GM21576 (cell line): ENCODE results near the gene S100P.

Experiments
- ATAC-seq: cut with Tn5 transposase; IDR thresholded peaks from one replicate; pipeline ENCODE4 v1.9.1; 2021; ENCODE audit warnings: mild to moderate bottlenecking, moderate library complexity; ENCODE audit not compliant: unreplicated experiment

Gene S100P

DNA sequence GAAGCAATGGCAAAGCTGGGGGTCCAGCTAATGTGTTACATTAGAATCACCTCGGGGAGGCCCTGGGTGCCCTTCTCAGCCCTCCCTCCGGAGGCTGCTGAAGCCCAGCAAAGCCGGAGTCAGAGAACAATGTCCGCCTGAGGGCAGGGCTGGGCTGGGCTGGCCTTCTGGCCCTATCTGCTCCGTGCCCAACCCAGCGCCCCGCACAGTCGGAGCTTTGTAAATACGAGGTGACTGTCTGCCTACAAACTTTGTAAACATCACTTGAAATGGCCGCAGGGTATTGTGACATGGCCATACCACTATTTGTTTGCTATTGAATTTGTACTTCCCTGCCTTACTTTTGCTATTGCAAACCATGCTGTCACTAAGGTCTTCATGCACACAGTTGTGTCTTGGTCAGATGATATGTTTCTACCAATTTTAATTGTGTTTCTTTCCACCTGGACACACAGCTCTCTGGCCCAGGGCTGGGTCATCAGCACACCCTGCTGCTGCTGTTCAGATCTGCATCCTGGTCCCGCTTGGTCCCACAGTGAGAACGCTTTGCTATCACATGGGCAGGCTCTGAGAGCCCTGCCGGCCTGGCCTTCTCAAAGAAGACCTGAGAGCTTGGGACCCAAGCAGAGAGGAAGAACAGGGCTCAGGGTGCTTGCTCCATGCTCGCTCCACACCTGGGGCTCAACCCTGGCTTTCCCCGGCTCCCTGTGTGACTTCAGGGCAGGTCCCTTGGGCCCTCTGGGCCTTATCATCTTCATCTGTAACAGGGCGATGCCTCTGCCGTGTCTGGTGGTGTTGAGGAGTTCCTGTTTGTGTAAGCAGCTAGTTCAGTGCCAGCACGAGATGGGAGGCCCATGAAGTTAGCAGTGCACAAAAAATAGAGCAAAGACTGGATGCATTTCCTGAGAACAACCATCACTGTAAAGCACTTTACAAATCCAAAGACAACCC, 2.3 kb downstream of the S100P start:
- ATAC-seq = no peak

DNA sequence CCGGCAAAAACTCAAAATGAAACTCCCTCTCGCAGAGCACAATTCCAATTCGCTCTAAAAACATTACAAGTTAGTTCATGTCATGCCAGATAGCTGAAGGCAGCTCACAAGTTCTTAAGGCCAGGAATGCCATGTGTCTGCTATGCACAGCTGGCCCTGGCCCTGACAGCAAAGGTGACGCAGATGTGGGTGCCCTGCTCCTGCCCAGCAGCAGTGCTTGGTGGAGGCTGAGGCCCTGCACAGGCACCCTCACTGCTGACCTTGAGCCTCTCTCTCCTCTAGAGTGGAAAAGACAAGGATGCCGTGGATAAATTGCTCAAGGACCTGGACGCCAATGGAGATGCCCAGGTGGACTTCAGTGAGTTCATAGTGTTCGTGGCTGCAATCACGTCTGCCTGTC, 2.9 kb downstream of the S100P start:
- ATAC-seq = no peak

DNA sequence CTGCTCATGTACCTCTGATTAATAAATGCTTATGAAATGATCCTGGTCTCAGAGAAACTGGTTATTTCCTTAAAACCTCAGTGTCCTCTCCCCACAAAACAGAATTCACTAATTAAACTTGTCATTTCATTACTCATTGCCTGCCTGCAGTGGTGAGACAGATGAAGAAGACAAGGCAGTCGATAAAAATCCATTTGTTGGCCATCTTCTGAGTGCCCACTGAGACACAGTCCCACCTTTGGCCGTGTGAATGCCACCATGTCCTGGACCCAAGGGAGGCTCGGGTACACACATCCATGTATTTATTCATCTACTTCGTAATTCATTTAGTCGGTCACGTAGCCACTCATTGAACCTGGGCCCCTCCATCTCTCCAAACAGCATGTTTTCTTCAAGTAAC, 3.5 kb downstream of the S100P start:
- no peak for ATAC-seq

DNA sequence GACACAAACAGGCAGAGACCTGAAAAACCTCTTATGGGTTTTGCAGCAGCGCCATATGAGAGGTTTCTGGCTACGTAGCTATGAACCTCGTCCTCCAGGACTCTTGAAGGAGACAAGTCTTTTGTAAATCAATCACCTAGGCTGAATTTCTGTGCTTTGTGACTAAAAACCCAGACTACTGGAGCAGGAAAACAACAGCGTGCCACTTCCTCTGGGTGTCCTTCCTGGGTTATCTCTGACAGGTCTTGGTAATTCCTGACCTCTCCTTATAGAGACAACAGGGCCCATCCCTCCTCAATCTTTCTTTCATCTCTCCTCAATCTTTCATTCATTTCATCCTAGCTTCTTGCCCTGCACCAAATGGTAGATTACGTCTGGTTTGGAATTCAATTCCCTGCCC, 5.7 kb downstream of the S100P start:
- ATAC-seq = no peak

DNA sequence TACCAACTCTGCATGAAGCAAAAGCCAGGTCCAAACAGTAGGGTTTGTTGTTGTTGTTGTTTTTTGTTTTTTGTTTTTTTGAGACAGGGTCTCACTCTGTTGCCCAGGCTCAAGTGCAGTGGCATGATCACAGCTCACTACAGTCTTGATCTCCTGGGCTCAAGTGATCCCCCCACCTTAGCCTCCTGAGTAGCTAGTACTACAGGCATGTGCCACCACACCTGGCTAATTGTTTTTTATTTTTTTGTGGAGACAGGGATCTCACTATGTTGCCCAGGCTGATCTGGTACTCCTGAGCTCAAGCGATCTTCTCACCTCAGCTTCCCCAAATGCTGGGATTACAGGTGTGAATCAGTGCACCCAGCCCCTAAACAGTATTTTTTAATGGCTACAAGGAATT, 6.2 kb downstream of the S100P start:
- no peak for ATAC-seq

DNA sequence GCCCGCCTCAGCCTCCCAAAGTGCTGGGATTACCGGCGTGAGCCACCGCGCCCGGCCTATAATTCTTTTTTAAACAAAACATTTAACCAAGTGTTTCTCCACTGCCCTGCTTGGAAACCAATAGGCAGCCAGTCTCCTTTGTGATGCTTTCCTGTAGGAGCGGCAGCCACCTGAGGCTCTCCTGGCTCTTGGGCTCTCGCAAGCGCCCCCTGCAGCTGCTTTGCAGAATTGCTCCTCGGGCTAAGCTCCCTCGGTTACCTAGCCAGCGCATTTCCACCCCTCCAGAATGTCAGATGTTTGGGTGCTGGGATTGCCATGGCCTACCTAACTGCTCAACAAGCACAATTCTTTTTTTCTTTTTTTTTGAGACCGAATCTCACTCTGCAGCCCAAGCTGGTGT, 7.7 kb downstream of the S100P start:
- ATAC-seq = no peak

DNA sequence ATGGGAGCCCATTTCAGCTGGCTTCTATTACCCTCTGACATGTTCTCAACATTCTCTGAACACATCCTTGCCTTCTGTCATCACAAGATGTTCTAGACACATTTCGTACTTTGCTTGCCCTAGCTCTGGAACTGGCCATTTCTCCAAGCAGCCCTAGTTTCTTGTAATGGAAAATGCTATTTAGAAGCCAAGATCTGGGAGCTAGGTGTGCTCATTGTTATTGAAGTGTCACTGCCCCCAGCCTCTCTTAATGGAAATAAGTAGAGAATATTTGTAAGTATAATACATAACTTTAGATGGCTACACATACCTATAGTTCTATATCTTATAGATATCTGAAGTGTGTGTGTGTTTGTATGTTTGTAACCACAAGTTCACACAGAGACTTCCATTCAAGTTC, 9.1 kb downstream of the S100P start:
- ATAC-seq = no peak

DNA sequence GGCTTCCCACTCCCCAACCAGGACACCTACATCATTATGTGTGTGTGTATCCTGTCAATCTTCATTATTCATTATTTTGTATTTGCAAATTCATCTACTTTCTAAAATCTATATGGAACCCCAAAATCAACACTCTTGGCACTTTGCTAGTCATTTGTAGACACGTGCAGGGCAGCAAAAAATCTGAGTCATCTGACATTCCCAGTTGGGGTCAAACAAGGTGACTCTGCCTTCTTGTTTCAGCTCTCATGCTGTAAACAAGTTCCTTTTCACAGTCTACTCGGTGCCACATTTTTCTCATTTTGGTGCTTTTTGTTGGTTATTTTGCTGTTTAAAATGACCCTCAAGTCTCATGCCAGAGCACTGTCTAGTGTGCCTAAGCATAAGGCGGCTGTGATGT, 10.1 kb downstream of the S100P start:
- ATAC-seq = no peak

DNA sequence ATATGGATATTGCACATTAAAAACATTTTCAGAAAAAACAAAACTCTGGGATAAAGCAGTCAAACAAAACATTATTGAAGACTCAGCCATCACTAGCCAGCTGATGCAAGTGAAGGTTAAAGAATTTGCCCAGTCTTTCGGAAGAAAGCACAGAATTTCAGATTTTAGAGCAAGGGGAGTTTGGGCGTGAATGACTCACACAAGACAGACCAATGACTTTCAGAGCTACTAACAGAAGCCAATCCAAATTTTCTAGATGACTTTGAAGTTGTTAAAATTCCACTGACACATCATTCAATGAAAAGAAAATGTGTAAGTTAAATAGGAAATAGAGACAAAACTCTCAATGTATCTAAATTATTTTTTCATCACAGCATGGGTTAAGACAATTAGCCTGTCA, 12.0 kb downstream of the S100P start:
- no peak for ATAC-seq

DNA sequence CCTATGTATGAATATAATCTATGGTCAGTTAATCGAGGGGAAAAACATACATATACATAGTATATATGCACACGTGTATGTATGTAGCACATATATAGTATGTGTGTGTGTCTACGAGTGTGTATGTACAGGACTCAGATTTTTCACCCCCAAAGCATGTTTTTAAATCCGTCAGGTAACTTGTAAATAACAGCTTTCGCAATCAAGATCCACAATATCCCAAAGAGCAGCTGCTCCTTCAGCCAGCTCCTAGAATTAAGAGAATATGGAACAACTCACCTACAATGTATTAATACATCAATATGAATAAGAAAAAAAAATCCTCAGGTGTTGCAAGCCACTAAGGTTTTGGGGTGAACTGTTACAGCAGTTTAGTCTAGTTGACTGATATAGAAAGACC, 12.5 kb downstream of the S100P start:
- no peak for ATAC-seq

DNA sequence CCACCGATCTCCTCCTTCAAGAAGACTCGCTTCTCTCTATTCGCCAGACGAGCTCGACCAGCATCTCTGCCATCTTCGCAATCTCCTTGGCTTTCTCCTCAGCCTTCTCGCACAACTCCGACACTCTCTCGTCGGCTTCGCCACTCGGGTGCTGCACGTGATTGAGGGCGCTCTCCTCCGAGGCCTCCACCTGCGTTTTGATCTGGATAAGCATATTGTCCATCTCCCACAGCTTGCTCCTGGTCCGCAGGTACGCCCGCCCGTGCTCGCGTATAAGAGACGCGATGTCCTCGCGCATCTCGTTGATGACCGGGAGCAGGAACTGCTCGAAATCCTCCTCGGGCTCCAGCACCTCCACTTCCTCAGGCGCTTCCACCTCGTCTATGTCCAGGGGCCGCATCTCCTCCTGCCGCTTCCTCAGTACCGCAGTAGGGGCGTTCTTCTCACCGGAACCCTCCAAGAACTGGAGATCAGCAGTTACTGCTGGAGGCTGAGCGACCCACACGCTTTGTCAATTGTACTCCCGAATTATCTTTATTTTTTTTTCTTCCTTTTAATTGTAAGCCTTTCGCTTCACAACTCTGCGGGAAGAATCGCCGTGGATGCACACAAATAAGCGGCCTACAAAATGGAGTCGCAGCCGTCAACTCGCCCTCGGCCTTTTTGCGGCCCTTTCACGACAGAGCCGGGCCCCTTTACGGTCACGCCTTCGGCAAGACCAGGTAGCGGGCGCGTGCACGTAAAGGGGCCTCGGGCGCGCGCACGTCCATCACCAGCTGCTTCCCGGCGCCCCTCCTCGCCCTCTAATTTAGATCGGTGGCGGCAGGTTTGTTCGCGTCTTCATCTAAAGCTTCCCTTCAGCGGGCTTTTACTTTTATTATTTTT, 15.8 kb downstream of the S100P start, which contains the start of gene MRFAP1L1:
Gene MRFAP1L1, minus strand, starts transcription at position 636 of the 885 bp plus-strand sequence. Its CDS starts 236 bp downstream, at position 400.
- ATAC-seq = peak; percentile 57

DNA sequence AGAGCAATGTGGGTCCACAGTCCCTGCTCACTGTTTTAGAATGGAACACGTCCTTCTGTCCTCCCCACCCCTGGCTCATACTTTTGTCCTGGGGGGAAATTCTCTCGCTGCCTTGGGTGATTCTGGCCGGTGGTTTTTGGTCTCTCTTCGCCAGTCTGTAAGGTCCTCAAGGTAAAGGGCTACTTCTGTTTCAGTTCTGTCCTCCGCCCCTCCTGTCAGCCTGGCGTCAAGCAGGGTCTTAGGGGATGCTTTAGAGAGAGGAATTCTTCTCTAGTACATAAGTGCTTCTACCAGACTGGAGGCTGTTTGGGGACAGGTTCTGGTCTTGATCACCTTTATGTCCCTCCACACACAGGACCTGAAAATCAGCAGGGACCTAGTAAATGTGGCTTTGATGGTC, 16.6 kb downstream of the S100P start:
- ATAC-seq = no peak

DNA sequence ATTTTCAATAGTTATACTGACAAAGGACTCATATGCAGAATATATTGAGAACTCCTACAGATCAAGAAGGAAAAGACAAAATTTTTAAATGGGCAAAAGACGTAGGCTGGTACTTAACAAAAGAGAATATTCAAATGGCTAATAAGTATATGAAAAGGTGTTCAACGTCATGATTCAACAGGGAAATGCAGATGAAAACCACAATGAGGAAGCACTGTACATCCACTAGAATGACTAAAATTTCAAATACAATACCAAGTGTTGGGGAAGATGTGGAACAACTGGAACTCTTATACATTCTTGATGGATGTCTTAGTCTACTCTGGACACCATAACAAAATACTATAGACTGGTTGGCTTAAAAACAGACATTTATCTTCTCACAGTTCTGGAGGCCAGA, 17.3 kb downstream of the S100P start:
- no peak for ATAC-seq

DNA sequence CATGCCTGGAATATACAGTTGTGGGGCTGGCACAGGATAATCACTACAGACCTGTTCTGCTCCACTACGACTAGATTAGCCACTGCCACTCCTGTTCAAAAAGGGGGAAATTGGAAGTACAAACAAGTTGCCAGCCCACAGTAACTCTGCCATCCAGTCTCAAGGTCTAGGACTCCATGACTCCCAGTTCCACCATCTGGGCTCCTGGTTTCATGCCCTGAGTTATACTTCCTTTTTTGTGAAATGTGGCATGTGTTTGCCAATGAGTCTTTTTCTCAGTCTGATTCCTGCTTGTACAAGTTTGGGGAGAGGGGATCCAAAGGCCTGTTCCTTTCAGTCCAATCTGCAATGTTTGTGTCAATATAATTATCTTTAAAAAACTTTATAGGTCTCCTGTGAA, 21.3 kb downstream of the S100P start:
- ATAC-seq = no peak

DNA sequence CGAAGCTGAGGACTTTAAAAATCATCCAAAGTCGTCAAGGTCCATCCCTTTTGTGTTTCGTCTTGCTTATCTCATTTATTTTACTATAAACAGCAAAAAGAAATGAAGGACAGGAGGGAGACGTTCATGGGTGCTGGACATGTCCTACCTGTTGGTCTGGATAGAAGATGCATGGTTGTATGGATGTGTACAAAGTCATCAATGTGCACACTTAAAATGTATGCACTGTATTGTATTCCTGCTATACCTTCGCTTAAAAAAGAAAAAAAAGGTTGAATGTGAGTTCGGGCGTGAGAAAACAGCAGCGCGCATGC, 22.0 kb downstream of the S100P start:
- ATAC-seq = no peak

DNA sequence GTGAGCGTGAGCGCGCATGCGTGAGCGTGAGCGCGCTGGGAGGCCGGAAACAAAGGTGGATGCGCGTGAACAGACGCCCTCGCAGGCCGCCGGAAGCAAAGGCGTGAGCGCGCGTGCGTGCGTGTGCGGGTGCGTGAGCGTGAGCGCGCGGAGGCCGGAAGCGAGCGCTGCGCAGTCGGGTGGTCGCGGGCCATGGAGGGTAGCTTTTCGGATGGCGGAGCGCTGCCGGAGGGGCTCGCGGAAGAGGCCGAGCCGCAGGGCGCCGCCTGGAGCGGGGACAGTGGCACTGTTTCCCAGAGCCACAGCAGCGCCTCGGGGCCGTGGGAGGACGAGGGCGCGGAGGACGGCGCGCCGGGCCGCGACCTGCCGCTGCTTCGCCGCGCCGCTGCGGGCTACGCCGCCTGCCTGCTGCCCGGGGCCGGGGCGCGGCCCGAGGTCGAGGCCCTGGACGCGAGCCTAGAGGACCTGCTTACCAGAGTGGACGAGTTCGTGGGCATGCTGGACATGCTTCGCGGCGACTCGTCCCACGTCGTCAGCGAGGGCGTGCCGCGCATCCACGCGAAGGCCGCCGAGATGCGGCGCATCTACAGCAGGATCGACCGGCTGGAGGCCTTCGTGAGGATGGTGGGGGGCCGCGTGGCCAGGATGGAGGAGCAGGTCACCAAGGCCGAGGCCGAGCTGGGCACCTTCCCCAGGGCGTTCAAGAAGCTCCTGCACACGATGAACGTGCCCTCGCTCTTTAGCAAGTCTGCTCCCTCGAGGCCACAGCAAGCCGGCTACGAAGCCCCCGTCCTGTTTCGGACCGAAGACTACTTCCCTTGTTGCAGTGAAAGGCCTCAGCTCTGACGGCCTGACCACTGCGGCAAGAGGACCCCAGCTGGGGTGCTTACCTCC, 22.6 kb downstream of the S100P start, which contains the start of gene BLOC1S4:
Gene BLOC1S4, plus strand, starts transcription at position 157 of the 894 bp plus-strand sequence. Its CDS starts 36 bp downstream, at position 193.
- ATAC-seq = peak; percentile 83

DNA sequence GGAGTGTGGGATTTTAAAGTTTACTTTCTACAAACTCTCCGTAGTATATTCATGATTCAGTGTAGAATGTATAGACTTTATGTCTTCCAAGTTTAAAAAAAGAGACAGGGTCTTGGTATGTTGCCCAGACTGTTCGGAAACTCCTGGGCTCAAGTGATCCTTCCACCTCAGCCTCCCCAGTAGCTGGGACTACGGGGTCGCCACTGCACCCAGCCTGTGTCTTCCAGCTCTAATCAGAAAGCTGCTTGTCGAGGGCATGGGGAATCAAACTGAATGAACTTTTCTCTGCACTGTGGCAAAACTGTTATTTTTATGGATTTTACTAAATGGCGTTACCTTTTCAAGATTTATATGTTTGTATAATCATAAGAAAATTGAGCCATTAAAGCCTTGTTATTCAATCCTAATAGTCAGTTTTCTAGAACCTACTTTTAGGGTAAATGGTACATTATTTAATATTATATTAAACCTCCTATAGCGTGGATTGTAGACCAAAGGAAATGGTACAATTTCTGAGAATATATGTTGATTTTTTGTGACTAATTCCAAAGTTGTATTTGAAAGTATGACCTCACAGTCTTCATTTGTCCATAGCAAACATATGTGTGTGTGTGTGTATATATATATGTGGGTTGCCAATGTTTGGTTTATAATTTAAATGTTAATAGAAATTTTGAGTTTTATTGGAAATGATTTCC, 23.4 kb downstream of the S100P start:
- ATAC-seq = no peak

DNA sequence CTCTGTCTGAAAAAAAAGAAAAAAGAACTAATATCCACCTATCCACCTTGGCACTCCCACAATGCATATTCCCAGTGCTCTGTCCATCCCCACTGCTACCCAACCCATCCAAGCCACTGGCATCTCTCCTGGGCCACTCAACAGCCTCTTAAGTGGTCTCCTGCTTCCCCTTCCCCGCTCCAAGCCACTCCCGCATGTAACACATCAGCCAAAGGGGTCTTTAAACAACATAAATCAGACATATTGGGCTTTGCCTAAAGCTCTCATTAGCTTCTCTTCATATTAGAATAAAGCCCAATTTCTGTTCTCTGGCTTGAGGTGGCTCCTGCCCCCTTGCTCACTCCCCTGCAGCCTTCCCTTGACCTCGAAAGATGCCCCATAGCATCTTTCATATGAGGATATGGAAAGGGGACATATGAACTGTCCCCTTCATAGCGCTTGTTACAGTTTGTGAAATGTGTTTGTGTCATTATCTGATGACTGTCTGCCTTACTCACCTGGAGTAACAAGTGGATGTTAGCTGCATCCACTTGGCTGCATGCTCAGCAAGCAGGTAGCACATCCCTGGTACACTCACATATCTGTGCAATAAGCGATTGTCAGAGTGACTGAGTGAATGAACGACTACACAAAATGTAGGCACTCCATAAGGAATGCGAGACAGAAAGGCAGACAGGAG, 25.4 kb downstream of the S100P start:
- ATAC-seq = no peak

DNA sequence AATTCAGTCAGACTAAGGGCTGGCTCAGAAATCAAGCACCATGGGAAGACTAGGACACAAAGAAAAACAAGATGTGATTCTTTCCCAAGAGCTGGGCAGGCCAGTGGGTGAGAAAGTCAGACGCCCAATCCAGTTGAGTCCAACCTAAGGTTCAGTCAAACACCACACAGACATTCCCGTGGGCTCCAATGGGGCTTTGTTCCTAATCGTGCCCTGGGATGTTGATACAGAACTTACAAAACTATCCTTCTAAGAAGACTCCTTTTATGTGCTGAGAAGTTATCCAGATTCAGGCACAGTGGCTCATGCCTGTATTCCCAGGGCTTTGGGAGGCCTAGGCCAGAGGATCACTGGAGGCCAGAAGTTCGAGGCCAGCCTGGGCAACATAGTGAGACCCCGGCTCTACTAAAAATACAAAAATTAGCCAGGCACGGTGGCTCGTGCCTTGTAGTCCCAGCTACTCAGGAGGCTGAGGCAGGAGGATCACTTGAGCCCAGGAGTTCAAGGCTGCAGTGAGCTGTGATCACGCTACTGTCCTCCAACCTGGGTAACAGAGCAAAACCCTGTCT, 26.0 kb downstream of the S100P start:
- ATAC-seq = no peak
